K562 (cell line): Measurements from ENCODE around the gene HMX3. TPM values are rescaled to one million over a fixed set of nuclear protein-coding genes. Genes with fewer than 3 reads are reported as not detected.

Experiments
- ARID1B ChIP-seq: fragments of 450-650 bp; IDR thresholded peaks from 2 replicates; pipeline ENCODE4 v1.6.1; 2016; ENCODE audit warnings: antibody characterized with exemption, mild to moderate bottlenecking, inconsistent platforms
- BRD9 ChIP-seq: fragments of 450-650 bp; IDR thresholded peaks from 2 replicates; pipeline ENCODE4 v1.6.1; 2018; ENCODE audit warnings: low read depth; ENCODE audit not compliant: partially characterized antibody
- COPS2 ChIP-seq: fragments of 450-650 bp; conservative IDR thresholded peaks from 2 replicates; pipeline ENCODE4 v1.6.1; 2016; ENCODE audit warnings: mild to moderate bottlenecking, moderate library complexity
- CREB1 ChIP-seq, 2 experiments: sonication (generic) in 1 of 2; formaldehyde crosslinking in 1 of 2; IDR thresholded peaks; 2 replicates each; pipeline versions ENCODE4 v1.6.1 to v1.8.0; 2012 to 2022; ENCODE audit warnings: inconsistent platforms in 1 of 2, mild to moderate bottlenecking in 1 of 2, missing genetic modification reagents in 1 of 2, moderate library complexity in 1 of 2
- E2F3 ChIP-seq: fragments of 250-450 bp; sonication (Bioruptor Pico); IDR thresholded peaks from 2 replicates; pipeline ENCODE4 v1.4.0; 2020; ENCODE audit warnings: mild to moderate bottlenecking
- ELF1 ChIP-seq: fragments of 200-800 bp; sonication (Bioruptor generic); IDR thresholded peaks from 2 replicates; pipeline ENCODE4 v1.6.1; 2016; ENCODE audit warnings: missing genetic modification characterization, missing compliant biosample characterization
- HMGN3 ChIP-seq: IDR thresholded peaks from 2 replicates; pipeline ENCODE4 v1.6.1; 2011; ENCODE audit warnings: borderline replicate concordance, low read depth, mild to moderate bottlenecking, mixed read lengths, low read length; ENCODE audit not compliant: insufficient read length; ENCODE audit errors: extremely low read depth
- MAFF ChIP-seq: IDR thresholded peaks from 2 replicates; pipeline ENCODE4 v1.6.1; 2012; ENCODE audit warnings: low read length, improper control_type of control experiment
- MBD2 ChIP-seq: sonication (generic); IDR thresholded peaks from 2 replicates; pipeline ENCODE4 v1.6.1; 2016; ENCODE audit warnings: low read depth, borderline replicate concordance
- MECOM ChIP-seq: fragments of 250-450 bp; sonication (Bioruptor Pico); IDR thresholded peaks from 2 replicates; pipeline ENCODE4 v1.8.0; 2022; ENCODE audit warnings: inconsistent platforms
- MEF2A ChIP-seq: IDR thresholded peaks from 2 replicates; pipeline ENCODE4 v1.6.1; 2011; ENCODE audit warnings: low read depth, mild to moderate bottlenecking, low read length, moderate library complexity; ENCODE audit not compliant: control insufficient read depth
- NEUROD1 ChIP-seq: fragments of 150-350 bp; IDR thresholded peaks from 2 replicates; pipeline ENCODE4 v1.6.1; 2014; ENCODE audit warnings: borderline replicate concordance, low read length, low read depth; ENCODE audit not compliant: partially characterized antibody
- NFIC ChIP-seq: fragments of 450-650 bp; IDR thresholded peaks from 2 replicates; pipeline ENCODE4 v1.6.1; 2017; ENCODE audit warnings: mild to moderate bottlenecking, inconsistent platforms
- PTRF ChIP-seq: fragments of 450-650 bp; IDR thresholded peaks from 2 replicates; pipeline ENCODE4 v1.6.1; 2016; ENCODE audit warnings: mild to moderate bottlenecking, missing genetic modification characterization, missing compliant biosample characterization
- RFX5 ChIP-seq: IDR thresholded peaks from 2 replicates; pipeline ENCODE4 v1.6.1; 2011; ENCODE audit warnings: low read depth, mild to moderate bottlenecking, improper control_type of control experiment, low read length
- SP1 ChIP-seq: sonication (generic); formaldehyde crosslinking; IDR thresholded peaks from 2 replicates; pipeline ENCODE4 v1.8.1; 2022; ENCODE audit warnings: mild to moderate bottlenecking, missing genetic modification reagents
- TAL1 ChIP-seq: fragments of 450-650 bp; IDR thresholded peaks from 2 replicates; pipeline ENCODE4 v1.6.1; 2016; ENCODE audit warnings: mild to moderate bottlenecking
- VEZF1 ChIP-seq: fragments of 200-800 bp; sonication (Bioruptor generic); IDR thresholded peaks from 2 replicates; pipeline ENCODE4 v1.6.1; 2017; ENCODE audit warnings: missing genetic modification characterization, missing compliant biosample characterization
- ZBTB12 ChIP-seq: fragments of 250-450 bp; sonication (Bioruptor Pico); IDR thresholded peaks from 2 replicates; pipeline ENCODE4 v1.4.0; 2020
- ZNF143 ChIP-seq: sonication (generic); formaldehyde crosslinking; IDR thresholded peaks from 2 replicates; pipeline ENCODE4 v1.9.0; 2022; ENCODE audit warnings: mild to moderate bottlenecking, missing genetic modification reagents
- ZNF175 ChIP-seq: fragments of 200-800 bp; sonication (Bioruptor generic); IDR thresholded peaks from 2 replicates; pipeline ENCODE4 v1.6.1; 2016; ENCODE audit warnings: low read depth, mild to moderate bottlenecking, missing genetic modification characterization, missing compliant biosample characterization
- polyA plus RNA-seq, 8 experiments: library from polyadenylated mRNA; depleted of rRNA in 4 of 8; stranded (reverse) in 5 of 8; unstranded in 3 of 8; fragments of >200 nt; fragmentation: Nextera tagmentation in 2 of 8; fragmentation: Illumina TruSeq in 1 of 8; extraction: Ambion mirVana in 2 of 8; extraction: Trizol in 1 of 8; gene quantifications; 2 replicates each; pipeline versions ENCODE4 v1.2.1 to v1.2.3, GENCODE V29; 2011 to 2014; ENCODE audit warnings: inconsistent platforms in 1 of 8, missing spikeins in 1 of 8
- total RNA-seq, 7 experiments: library from RNA; depleted of rRNA in 6 of 7; stranded (reverse); fragments of >200 nt in 6 of 7; fragmentation: Illumina TruSeq in 2 of 7; extraction: Trizol in 2 of 7; gene quantifications; 2 replicates each; pipeline versions ENCODE4 v1.2.1 to v1.2.3, GENCODE V29; 2011 to 2021; ENCODE audit warnings: low replicate concordance in 1 of 7
- TF ChIP-seq, protein P1 (sequence below): sonication (generic); formaldehyde crosslinking; IDR thresholded peaks from 2 replicates; pipeline ENCODE4 v1.8.0; 2022; ENCODE audit warnings: mild to moderate bottlenecking, missing genetic modification reagents
- TF ChIP-seq, protein P2 (sequence below): fragments of 250-450 bp; sonication (Bioruptor Pico); IDR thresholded peaks from 2 replicates; pipeline ENCODE4 v1.8.0; 2022; ENCODE audit warnings: inconsistent platforms

Gene HMX3
- total and polyA plus RNA-seq, 9 of the 15 experiments (the other 6 are each of a cell fraction or from before 2014, with no cell fraction given) = 0.55 to 43.5 (median 7.4) TPM; not detected in 2

DNA sequence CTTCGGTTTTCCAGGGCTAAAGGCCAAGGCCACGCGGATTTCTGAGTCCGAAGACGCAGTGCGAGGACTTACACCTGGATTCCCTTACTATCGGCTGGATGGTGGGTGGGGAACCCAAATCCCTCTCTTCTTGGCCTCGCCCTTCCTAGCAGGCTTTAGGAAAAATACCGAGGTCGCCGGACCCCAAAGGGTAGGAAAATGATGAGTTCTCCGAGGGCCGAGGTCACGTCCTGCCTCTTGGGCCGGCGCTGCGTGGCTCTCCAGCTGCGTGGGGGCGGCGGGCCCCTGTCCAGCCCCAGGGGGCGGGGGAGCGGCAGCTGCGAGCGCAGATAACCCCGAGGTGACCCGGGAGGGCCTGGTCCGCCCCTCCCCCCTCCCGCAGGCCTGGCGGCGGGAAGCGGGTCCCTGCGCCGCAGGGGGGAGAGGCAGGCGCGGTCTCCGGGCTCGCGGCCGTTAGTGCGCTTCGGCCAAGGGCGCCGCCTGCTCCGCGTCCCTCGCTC, 805 bp upstream of the HMX3 start (continued):
- TF ChIP-seq ZBTB12 (CRISPR knock-in tag) = 0 out of 2 replicates have a peak, but pooled peaks have one; percentile 15
- TF ChIP-seq MECOM (CRISPR knock-in tag) = 0 out of 2 replicates have a peak, but pooled peaks have one; percentile 67
- no peak for TF ChIP-seq RFX5
- peak; percentile 94 for TF ChIP-seq NFIC
- TF ChIP-seq ELF1 = no peak
- TF ChIP-seq MAFF = no peak
- peak; percentile 62; the same call in 1 of the 2 replicates for TF ChIP-seq CREB1 (IDR thresholded peaks at IDR 0.05)
- TF ChIP-seq CREB1 (CRISPR knock-in tag; IDR thresholded peaks at IDR 0.05) = no peak
- TF ChIP-seq PTRF (tag) = no peak
- TF ChIP-seq SP1 = peak; percentile 84
- TF ChIP-seq, protein P1, sequence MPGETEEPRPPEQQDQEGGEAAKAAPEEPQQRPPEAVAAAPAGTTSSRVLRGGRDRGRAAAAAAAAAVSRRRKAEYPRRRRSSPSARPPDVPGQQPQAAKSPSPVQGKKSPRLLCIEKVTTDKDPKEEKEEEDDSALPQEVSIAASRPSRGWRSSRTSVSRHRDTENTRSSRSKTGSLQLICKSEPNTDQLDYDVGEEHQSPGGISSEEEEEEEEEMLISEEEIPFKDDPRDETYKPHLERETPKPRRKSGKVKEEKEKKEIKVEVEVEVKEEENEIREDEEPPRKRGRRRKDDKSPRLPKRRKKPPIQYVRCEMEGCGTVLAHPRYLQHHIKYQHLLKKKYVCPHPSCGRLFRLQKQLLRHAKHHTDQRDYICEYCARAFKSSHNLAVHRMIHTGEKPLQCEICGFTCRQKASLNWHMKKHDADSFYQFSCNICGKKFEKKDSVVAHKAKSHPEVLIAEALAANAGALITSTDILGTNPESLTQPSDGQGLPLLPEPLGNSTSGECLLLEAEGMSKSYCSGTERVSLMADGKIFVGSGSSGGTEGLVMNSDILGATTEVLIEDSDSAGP (CRISPR knock-in tag) = no peak
- peak; percentile 65; the same call in 1 of the 2 replicates for TF ChIP-seq MBD2
- TF ChIP-seq COPS2 = no peak
- peak; percentile 99 for TF ChIP-seq HMGN3
- TF ChIP-seq ZNF143 (CRISPR knock-in tag) = no peak
- TF ChIP-seq E2F3 = peak; percentile 94
- TF ChIP-seq ZNF175 (CRISPR knock-in tag) = peak; percentile 92
- peak; percentile 95 for TF ChIP-seq ARID1B
- TF ChIP-seq TAL1 = peak; percentile 91
- TF ChIP-seq, protein P2, sequence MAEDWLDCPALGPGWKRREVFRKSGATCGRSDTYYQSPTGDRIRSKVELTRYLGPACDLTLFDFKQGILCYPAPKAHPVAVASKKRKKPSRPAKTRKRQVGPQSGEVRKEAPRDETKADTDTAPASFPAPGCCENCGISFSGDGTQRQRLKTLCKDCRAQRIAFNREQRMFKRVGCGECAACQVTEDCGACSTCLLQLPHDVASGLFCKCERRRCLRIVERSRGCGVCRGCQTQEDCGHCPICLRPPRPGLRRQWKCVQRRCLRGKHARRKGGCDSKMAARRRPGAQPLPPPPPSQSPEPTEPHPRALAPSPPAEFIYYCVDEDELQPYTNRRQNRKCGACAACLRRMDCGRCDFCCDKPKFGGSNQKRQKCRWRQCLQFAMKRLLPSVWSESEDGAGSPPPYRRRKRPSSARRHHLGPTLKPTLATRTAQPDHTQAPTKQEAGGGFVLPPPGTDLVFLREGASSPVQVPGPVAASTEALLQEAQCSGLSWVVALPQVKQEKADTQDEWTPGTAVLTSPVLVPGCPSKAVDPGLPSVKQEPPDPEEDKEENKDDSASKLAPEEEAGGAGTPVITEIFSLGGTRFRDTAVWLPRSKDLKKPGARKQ (CRISPR knock-in tag) = no peak
- no peak for TF ChIP-seq BRD9
- peak; percentile 91 for TF ChIP-seq VEZF1 (CRISPR knock-in tag)
- TF ChIP-seq MEF2A = 0 out of 2 replicates have a peak, but pooled peaks have one; percentile 38
- peak; percentile 89 for TF ChIP-seq NEUROD1
